Fibroblast of lung (primary cell): Measurements from ENCODE around the gene C3orf70. TPM values are rescaled to one million over a fixed set of nuclear protein-coding genes. Genes with fewer than 3 reads are reported as not detected.

Experiments used
- DNase-seq, 2 donors: peaks; one replicate each; pipeline versions ENCODE4 v3.0.0 to v3.0.0-alpha.2; 2010; ENCODE audit warnings: low read depth in 2 of 2
- H2AFZ ChIP-seq: 2 replicates; pipeline ENCODE4 v1.5.1; 2012; ENCODE audit warnings: low read length, control low read depth, inconsistent platforms
- H3K27ac ChIP-seq: 2 replicates; pipeline ENCODE4 v1.5.1; 2011; ENCODE audit warnings: low read length, control low read depth; ENCODE audit not compliant: insufficient read depth
- H3K27me3 ChIP-seq: 2 replicates; pipeline ENCODE4 v1.5.1; 2011; ENCODE audit warnings: mild to moderate bottlenecking, low read length; ENCODE audit not compliant: control insufficient read depth, insufficient read depth
- H3K36me3 ChIP-seq: 2 replicates; pipeline ENCODE4 v1.5.1; 2011; ENCODE audit warnings: low read length; ENCODE audit not compliant: control insufficient read depth, insufficient read depth
- H3K4me1 ChIP-seq: 2 replicates; pipeline ENCODE4 v1.5.1; 2011; ENCODE audit warnings: low read length; ENCODE audit not compliant: control insufficient read depth, insufficient read depth; ENCODE audit errors: extremely low read depth
- H3K4me2 ChIP-seq: 2 replicates; pipeline ENCODE4 v1.5.1; 2011; ENCODE audit warnings: low read length, control low read depth; ENCODE audit not compliant: insufficient read depth; ENCODE audit errors: extremely low read depth
- H3K4me3 ChIP-seq, 4 experiments: fragments of 200-600 bp in 1 of 4; sonication (generic) in 1 of 4; replicated peaks in 1 of 4; 2 replicates each; pipeline ENCODE4 v1.5.1; 2011 to 2016; ENCODE audit warnings: low read length in 4 of 4, low read depth in 3 of 4, mild to moderate bottlenecking in 3 of 4, control low read depth in 2 of 4, inconsistent platforms in 1 of 4, mixed read lengths in 1 of 4; ENCODE audit not compliant: insufficient read depth in 1 of 4; ENCODE audit errors: control extremely low read depth in 1 of 4
- H3K79me2 ChIP-seq: 2 replicates; pipeline ENCODE4 v1.5.1; 2012; ENCODE audit warnings: mild to moderate bottlenecking, low read length, inconsistent platforms; ENCODE audit not compliant: control insufficient read depth, insufficient read depth
- H3K9ac ChIP-seq: 2 replicates; pipeline ENCODE4 v1.5.1; 2011; ENCODE audit warnings: mild to moderate bottlenecking, low read length, control low read depth; ENCODE audit not compliant: insufficient read depth
- H3K9me3 ChIP-seq: 2 replicates; pipeline ENCODE4 v1.5.1; 2012; ENCODE audit warnings: low read depth, low read length; ENCODE audit not compliant: control insufficient read depth, insufficient read depth
- H4K20me1 ChIP-seq: 2 replicates; pipeline ENCODE4 v1.5.1; 2011; ENCODE audit warnings: low read length; ENCODE audit not compliant: control insufficient read depth, insufficient read depth; ENCODE audit errors: extremely low read depth
- EZH2 ChIP-seq: IDR thresholded peaks from 2 replicates; pipeline ENCODE4 v1.5.1; 2012; ENCODE audit warnings: low read length, control low read depth, mild to moderate bottlenecking; ENCODE audit errors: missing control alignments
- polyA plus RNA-seq, 2 donors: library from polyadenylated mRNA; depleted of rRNA in 1 of 2; stranded (reverse) in 1 of 2; unstranded in 1 of 2; fragments of >200 nt; gene quantifications; 2 replicates each; pipeline ENCODE4 v1.2.1, GENCODE V29; 2011 to 2012; ENCODE audit warnings: missing spikeins in 1 of 2
- total RNA-seq: library from RNA; depleted of rRNA; stranded (reverse); fragments of >200 nt; gene quantifications from 2 replicates; pipeline ENCODE4 v1.2.1, GENCODE V29; 2014
- TF ChIP-seq, protein P1 (sequence below), 2 donors: IDR thresholded peaks in 1 of 2; conservative IDR thresholded peaks in 1 of 2; 1 replicate in 1 of 2; 2 replicates in 1 of 2; pipeline ENCODE4 v1.5.1; 2011 to 2012; ENCODE audit warnings: low read length in 2 of 2, control low read depth in 1 of 2, inconsistent platforms in 1 of 2, low read depth in 1 of 2, mild to moderate bottlenecking in 1 of 2

Gene C3orf70
- total and polyA plus RNA-seq, 2 donors (not counting 1 experiment from before 2014, with no cell fraction given): 0.33 to 4.7 TPM

DNA sequence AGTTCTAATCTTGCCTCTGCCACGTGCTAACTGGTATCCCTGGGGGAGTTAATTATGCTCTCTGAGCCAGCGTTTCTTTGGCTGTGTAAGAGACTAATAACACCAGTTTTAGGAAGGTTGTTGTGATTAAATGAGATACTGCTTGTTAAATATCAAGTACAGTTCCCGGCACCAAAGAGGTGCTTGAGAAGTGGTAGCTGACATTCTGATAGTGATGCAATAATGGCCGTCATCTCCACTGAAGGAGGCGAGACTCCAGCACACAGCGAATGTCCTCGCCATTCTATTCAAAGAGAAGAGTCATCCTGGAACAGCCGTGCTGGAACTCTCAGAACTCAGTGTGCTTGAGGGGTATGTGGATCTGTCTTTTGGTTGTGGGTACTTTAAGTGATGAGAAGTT lies 9.8 kb upstream of the C3orf70 start:
- peaks cover 11% of the 10 kb centered on the region for H3K27me3 ChIP-seq
- H4K20me1 ChIP-seq: no peaks in the 10 kb centered on the region
- H3K36me3 ChIP-seq: no peaks in the 10 kb centered on the region
- no peaks in the 10 kb centered on the region for H3K9me3 ChIP-seq
- H3K9ac ChIP-seq: no peak overlapping the region
- no peaks in the 10 kb centered on the region for H3K79me2 ChIP-seq
- H3K4me3 ChIP-seq: no peak overlapping the region
- no peak for DNase-seq
- no peak overlapping the region for H3K4me2 ChIP-seq
- no peak overlapping the region for H2AFZ ChIP-seq
- H3K4me1 ChIP-seq: no peaks in the 10 kb centered on the region
- H3K27ac ChIP-seq: no peak overlapping the region
- TF ChIP-seq, protein P1, sequence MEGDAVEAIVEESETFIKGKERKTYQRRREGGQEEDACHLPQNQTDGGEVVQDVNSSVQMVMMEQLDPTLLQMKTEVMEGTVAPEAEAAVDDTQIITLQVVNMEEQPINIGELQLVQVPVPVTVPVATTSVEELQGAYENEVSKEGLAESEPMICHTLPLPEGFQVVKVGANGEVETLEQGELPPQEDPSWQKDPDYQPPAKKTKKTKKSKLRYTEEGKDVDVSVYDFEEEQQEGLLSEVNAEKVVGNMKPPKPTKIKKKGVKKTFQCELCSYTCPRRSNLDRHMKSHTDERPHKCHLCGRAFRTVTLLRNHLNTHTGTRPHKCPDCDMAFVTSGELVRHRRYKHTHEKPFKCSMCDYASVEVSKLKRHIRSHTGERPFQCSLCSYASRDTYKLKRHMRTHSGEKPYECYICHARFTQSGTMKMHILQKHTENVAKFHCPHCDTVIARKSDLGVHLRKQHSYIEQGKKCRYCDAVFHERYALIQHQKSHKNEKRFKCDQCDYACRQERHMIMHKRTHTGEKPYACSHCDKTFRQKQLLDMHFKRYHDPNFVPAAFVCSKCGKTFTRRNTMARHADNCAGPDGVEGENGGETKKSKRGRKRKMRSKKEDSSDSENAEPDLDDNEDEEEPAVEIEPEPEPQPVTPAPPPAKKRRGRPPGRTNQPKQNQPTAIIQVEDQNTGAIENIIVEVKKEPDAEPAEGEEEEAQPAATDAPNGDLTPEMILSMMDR (conservative IDR thresholded peaks at IDR 0.05 in 1 of 2, IDR thresholded peaks at IDR 0.05 in 1 of 2; ENCODE audit: low read depth in 1 of 2, low read length in 2 of 2): no peak
- no peak for TF ChIP-seq EZH2

DNA sequence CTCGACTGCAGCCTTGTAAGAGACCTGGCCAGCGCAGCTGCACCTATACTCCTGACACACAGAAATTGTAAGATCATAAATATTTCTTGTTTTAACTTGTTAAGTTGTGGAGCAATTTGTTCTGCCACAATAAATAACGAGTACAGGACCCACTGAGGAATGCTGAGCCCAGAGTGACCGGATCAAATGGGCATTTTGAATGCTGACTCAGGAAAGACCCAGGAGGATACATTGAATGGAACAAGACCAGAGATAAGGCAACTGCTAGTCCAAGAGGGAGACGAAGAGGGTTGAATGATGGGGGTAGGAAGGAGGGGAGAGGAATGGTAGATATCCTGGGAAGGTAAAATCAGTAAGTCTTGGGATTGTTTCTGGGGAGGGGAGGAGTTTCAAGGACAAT lies 8.9 kb upstream of the C3orf70 start:
- Histone ChIP-seq H3K4me1 (no peaks in the 10 kb centered on the region), H3K4me2 (no peak overlapping the region), H3K79me2 (no peaks in the 10 kb centered on the region), H4K20me1 (no peaks in the 10 kb centered on the region), H3K9me3 (no peaks in the 10 kb centered on the region), H3K36me3 (no peaks in the 10 kb centered on the region), H3K27me3 (peaks cover 15% of the 10 kb centered on the region), H3K4me3 (no peak overlapping the region), H3K27ac (no peak overlapping the region), H2AFZ (no peak overlapping the region), H3K9ac (no peak overlapping the region)
- TF ChIP-seq EZH2: no peak
- TF ChIP-seq, protein P1 (conservative IDR thresholded peaks at IDR 0.05 in 1 of 2, IDR thresholded peaks at IDR 0.05 in 1 of 2; ENCODE audit: low read depth in 1 of 2, low read length in 2 of 2): no peak
- no peak for DNase-seq

DNA sequence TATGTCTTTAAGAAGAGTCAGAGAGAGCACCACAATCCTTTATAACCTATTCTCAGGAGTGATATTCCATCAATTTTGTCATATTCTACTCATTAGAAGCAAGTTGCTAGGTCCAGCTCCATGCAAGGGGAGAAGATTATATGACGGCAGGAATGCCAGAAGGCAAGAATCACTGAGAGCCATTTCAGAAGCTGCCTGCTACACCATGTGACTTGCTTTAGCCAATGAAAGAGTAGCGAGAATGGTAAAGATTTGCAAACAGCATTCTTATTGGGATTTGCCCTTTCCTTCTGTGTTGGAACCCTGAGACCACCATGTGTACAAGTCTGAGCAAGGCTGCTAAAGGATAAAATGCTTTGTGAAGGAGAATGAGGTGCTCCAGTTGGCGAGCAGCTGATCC lies 4.5 kb upstream of the C3orf70 start:
- H3K9me3 ChIP-seq: no peaks in the 10 kb centered on the region
- TF ChIP-seq, protein P1 (conservative IDR thresholded peaks at IDR 0.05 in 1 of 2, IDR thresholded peaks at IDR 0.05 in 1 of 2; ENCODE audit: low read depth in 1 of 2, low read length in 2 of 2): no peak
- no peak for TF ChIP-seq EZH2
- no peaks in the 10 kb centered on the region for H4K20me1 ChIP-seq
- no peak overlapping the region for H3K4me3 ChIP-seq
- peaks cover 18% of the 10 kb centered on the region for H3K27me3 ChIP-seq
- H3K9ac ChIP-seq: no peak overlapping the region
- no peaks in the 10 kb centered on the region for H3K79me2 ChIP-seq
- no peak overlapping the region for H3K27ac ChIP-seq
- H3K4me2 ChIP-seq: no peak overlapping the region
- no peaks in the 10 kb centered on the region for H3K4me1 ChIP-seq
- DNase-seq: no peak
- no peak overlapping the region for H2AFZ ChIP-seq
- no peaks in the 10 kb centered on the region for H3K36me3 ChIP-seq
